Endothelial cell of umbilical vein (primary cell): ENCODE data around the gene STK10. TPM values are rescaled to one million over a fixed set of nuclear protein-coding genes. Genes with fewer than 3 reads are reported as not detected.

Experiments used
- BruUV-seq: library from RNA; stranded (reverse); fragments of 400-500 nt; replicated peaks from 2 replicates; lab custom pipeline; 2021; lab: Mats Ljungman, UMichigan
- CTCF ChIA-PET: fragments of 300-600, 350-600 bp; sonication (Branson Sonifier 250); formaldehyde crosslinking; loops from one replicate; lab custom pipeline; 2021; ENCODE audit warnings: antibody characterized with exemption, inconsistent platforms; lab: Charles Lee
- POLR2A ChIA-PET: fragments of 300-600, 350-600 bp; sonication (Branson Sonifier 250); formaldehyde crosslinking; loops from one replicate; lab custom pipeline; 2021; ENCODE audit warnings: antibody characterized with exemption, inconsistent platforms; lab: Charles Lee
- DNase-seq: peaks from one replicate; pipeline ENCODE4 v3.0.0-alpha.2; 2011; ENCODE audit warnings: low read depth, low spot score
- FAIRE-seq: peaks from 2 replicates; lab custom pipeline; 2011; peaks lifted over from hg19 to GRCh38; lab: Jason Lieb, UNC
- H2AFZ ChIP-seq: 2 replicates; pipeline ENCODE4 v1.6.0; 2012; ENCODE audit warnings: low read depth, low read length, control low read depth, inconsistent platforms
- H3K27ac ChIP-seq: 2 replicates; pipeline ENCODE4 v1.5.1; 2011; ENCODE audit warnings: low read depth, mild to moderate bottlenecking, control low read depth, low read length, moderate library complexity; ENCODE audit not compliant: insufficient read depth
- H3K27me3 ChIP-seq, 2 experiments: 2 replicates each; pipeline versions ENCODE4 v1.6.0 to v1.6.1; 2011; ENCODE audit warnings: low read length in 2 of 2, mixed read lengths in 1 of 2; ENCODE audit not compliant: control insufficient read depth in 2 of 2, insufficient read depth in 2 of 2
- H3K36me3 ChIP-seq, 2 experiments: 2 replicates in 1 of 2; 3 replicates in 1 of 2; pipeline ENCODE4 v1.5.1; 2011; ENCODE audit warnings: low read length in 2 of 2, mild to moderate bottlenecking in 1 of 2, moderate library complexity in 1 of 2; ENCODE audit not compliant: control insufficient read depth in 2 of 2, insufficient read depth in 2 of 2; ENCODE audit errors: extremely low read depth in 1 of 2
- H3K4me1 ChIP-seq: 3 replicates; pipeline ENCODE4 v1.5.1; 2011; ENCODE audit warnings: mild to moderate bottlenecking, low read length; ENCODE audit not compliant: control insufficient read depth, insufficient read depth; ENCODE audit errors: extremely low read depth
- H3K4me2 ChIP-seq: 2 replicates; pipeline ENCODE4 v1.6.1; 2011; ENCODE audit warnings: low read length, control low read depth, mixed read lengths; ENCODE audit not compliant: insufficient read depth
- H3K4me3 ChIP-seq, 3 experiments: fragments of 200-600 bp in 1 of 3; sonication (generic), shearing (Covaris generic) in 1 of 3; replicated peaks in 1 of 3; 2 replicates each; pipeline ENCODE4 v1.5.1; 2011 to 2016; ENCODE audit warnings: control low read depth in 3 of 3, low read length in 3 of 3, mild to moderate bottlenecking in 2 of 3, inconsistent platforms in 1 of 3, low read depth in 1 of 3, moderate library complexity in 1 of 3; ENCODE audit not compliant: insufficient read depth in 1 of 3
- H3K79me2 ChIP-seq: 2 replicates; pipeline ENCODE4 v1.6.0; 2012; ENCODE audit warnings: low read length, inconsistent platforms; ENCODE audit not compliant: control insufficient read depth, insufficient read depth
- H3K9ac ChIP-seq: replicated peaks from 2 replicates; pipeline ENCODE3; 2011; ENCODE audit warnings: low read length, control low read depth; ENCODE audit not compliant: insufficient read depth; ENCODE audit errors: extremely low read depth
- H3K9me1 ChIP-seq: replicated peaks from 3 replicates; pipeline ENCODE4 v1.6.0; 2011; ENCODE audit warnings: mild to moderate bottlenecking, low read length; ENCODE audit not compliant: control insufficient read depth, insufficient read depth; ENCODE audit errors: extremely low read depth
- H3K9me3 ChIP-seq: replicated peaks from 2 replicates; pipeline ENCODE4 v1.5.1; 2012; ENCODE audit warnings: low read length, inconsistent platforms; ENCODE audit not compliant: control insufficient read depth, insufficient read depth
- H4K20me1 ChIP-seq: replicated peaks from 2 replicates; pipeline ENCODE3; 2011; ENCODE audit warnings: mild to moderate bottlenecking, low read length; ENCODE audit not compliant: control insufficient read depth, insufficient read depth; ENCODE audit errors: extremely low read depth
- CTCF ChIP-seq, 2 donors: IDR thresholded peaks; 1 replicate in 1 of 2; 2 replicates in 1 of 2; pipeline ENCODE4 v1.5.1; 2011; ENCODE audit warnings: low read length in 2 of 2, mild to moderate bottlenecking in 2 of 2, moderate library complexity in 2 of 2, control low read depth in 1 of 2, inconsistent platforms in 1 of 2, low read depth in 1 of 2; ENCODE audit not compliant: insufficient read depth in 1 of 2; ENCODE audit errors: extremely low read depth in 1 of 2
- EZH2 ChIP-seq: IDR thresholded peaks from 2 replicates; pipeline ENCODE4 v1.6.1; 2012; ENCODE audit warnings: borderline replicate concordance, low read depth, mild to moderate bottlenecking, moderate library complexity, low read length, inconsistent platforms; ENCODE audit not compliant: severe bottlenecking
- GATA2 ChIP-seq: IDR thresholded peaks from 2 replicates; pipeline ENCODE4 v1.7.0; 2011; ENCODE audit warnings: low read depth, mild to moderate bottlenecking, moderate library complexity, mixed read lengths, low read length; ENCODE audit not compliant: insufficient read length, insufficient read depth
- JUN ChIP-seq: IDR thresholded peaks from 2 replicates; pipeline ENCODE4 v1.6.1; 2011; ENCODE audit warnings: borderline replicate concordance, low read depth; ENCODE audit not compliant: insufficient read length, insufficient read depth
- MAX ChIP-seq: IDR thresholded peaks from 2 replicates; pipeline ENCODE4 v1.6.1; 2011; ENCODE audit not compliant: insufficient read depth, insufficient read length
- MYC ChIP-seq: IDR thresholded peaks from one replicate; pipeline ENCODE4 v1.6.1; 2011; ENCODE audit warnings: mild to moderate bottlenecking, low read depth, low read length
- POLR2A ChIP-seq: IDR thresholded peaks from 2 replicates; pipeline ENCODE4 v1.6.1; 2012; ENCODE audit warnings: low read depth, mild to moderate bottlenecking, control low read depth, low read length
- dilution Hi-C: fragments of 300-500 bp; cut with MboI; formaldehyde crosslinking; loops from one replicate; pipeline ENCODE4 v1.15.0; 2019; ENCODE audit warnings: low sequenced_read_pairs; ENCODE audit not compliant: extremely low pct_ligation_motif_present
- intact Hi-C: fragments of 100-400 bp; cut with micrococcal nuclease; formaldehyde crosslinking; loops from one replicate; pipeline ENCODE4 v1.10.0; 2022
- polyA plus RNA-seq, 4 experiments: library from polyadenylated mRNA; depleted of rRNA in 3 of 4; stranded (reverse) in 3 of 4; unstranded in 1 of 4; fragments of >200 nt; gene quantifications; 2 replicates each; pipeline versions ENCODE4 v1.2.1 to v1.2.3, GENCODE V29; 2011 to 2012; ENCODE audit warnings: missing spikeins in 1 of 4
- total RNA-seq: library from RNA; stranded (reverse); gene quantifications from 2 replicates; pipeline ENCODE4 v1.2.3, GENCODE V29; 2021

STK10 gene
- total and polyA plus RNA-seq, 2 donors (not counting 3 experiments of a cell fraction or from before 2014, with no cell fraction given): 16.9 to 47.2 TPM

DNA sequence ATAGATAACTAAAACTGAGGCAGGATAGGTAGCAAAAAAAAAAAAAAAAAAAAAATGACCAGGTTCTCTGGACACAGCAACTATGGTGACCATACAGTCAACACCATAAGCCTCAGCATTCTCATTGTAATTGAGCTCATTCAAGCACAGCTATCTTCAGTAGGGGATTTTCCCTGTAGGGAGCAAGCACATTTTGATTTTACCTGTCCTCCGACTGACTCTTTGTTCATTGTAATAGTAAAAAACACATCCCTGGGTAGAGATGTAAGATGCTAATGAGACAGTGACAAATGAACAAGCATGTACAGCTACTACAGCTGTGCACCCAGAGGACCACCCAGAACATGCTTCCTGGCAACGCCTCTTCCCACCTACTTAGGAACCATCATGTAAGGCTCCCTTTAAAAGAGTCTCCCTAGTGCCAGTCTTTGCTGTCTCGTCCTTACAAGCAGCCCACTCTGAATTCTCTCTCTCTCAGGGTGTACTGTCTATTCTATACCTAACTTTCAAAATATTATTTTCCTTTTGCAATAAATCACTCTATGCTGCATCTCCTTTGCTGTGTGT lies 116.6 kb downstream of the STK10 start:
- no peaks in the 10 kb centered on the region for H3K9me1 ChIP-seq
- no peak overlapping the region for H3K4me3 ChIP-seq
- dilution Hi-C loops (no loop called here), intact Hi-C loops (no loop called here)
- H3K9me3 ChIP-seq: no peaks in the 10 kb centered on the region
- H3K4me1 ChIP-seq: no peaks in the 10 kb centered on the region
- no peak overlapping the region for H2AFZ ChIP-seq
- no peak for TF ChIP-seq JUN
- no peak for TF ChIP-seq CTCF (IDR thresholded peaks at IDR 0.05; ENCODE audit: extremely low read depth in 1 of 2, insufficient read depth in 1 of 2, low read depth in 1 of 2, low read length in 2 of 2)
- TF ChIP-seq MYC: no peak
- H3K27ac ChIP-seq: no peak overlapping the region
- no peak overlapping the region for H3K9ac ChIP-seq
- ChIA-PET CTCF (interaction anchor here (0.6 to 2.6 kb wide), 5 partner anchors 10 to 160 kb away, joined by 3 to 14 read pairs (median 3); no protein-coding TSS in a partner anchor), POLR2A (interaction anchor here (0.6 to 0.7 kb wide), 2 partner anchors 233 to 300 kb away, joined by 3 to 8 read pairs; no protein-coding TSS in a partner anchor)
- FAIRE-seq (no peak), DNase-seq (no peak)
- H4K20me1 ChIP-seq: no peaks in the 10 kb centered on the region
- no peaks in the 10 kb centered on the region for H3K36me3 ChIP-seq
- no peak overlapping the region for H3K4me2 ChIP-seq
- H3K27me3 ChIP-seq: no peaks in the 10 kb centered on the region
- BruUV-seq: no TSS peak
- H3K79me2 ChIP-seq: no peaks in the 10 kb centered on the region

DNA sequence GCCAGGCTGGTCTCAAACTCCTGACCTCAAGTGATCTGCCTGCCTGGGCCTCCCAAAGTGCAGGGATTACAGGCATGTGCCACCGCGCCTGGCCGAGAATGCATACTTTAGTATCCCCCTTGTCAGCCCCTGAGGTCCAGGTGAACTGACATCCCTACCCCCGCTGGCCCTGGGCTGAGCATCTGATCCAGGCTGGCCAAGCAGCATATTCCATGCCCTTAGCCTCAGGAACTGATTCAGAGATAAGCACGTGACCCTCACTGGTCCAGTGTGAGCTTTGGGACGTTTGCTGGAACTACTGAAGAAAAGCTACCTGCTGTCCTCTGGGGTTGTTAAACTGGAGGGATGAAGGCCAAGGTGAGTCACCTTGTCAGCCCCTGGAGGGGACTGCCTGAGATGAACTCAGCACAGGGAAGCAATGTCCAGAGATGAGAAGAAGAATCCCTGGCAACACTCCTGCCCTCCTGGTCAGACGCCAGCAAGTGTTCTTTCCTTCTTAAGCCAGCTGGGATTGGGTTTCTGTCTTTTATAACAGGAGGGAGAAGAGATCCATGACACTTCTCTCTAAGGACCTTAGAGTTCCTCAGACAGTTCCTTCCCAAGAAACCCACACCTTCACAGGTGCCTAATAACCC lies 122.5 kb downstream of the STK10 start:
- peaks cover 0 to 12% of the 10 kb centered on the region in 2 experiments for H3K36me3 ChIP-seq
- no peaks in the 10 kb centered on the region for H3K27me3 ChIP-seq
- H4K20me1 ChIP-seq: no peaks in the 10 kb centered on the region
- no peak overlapping the region for H3K4me3 ChIP-seq
- no peak overlapping the region for H3K9ac ChIP-seq
- no peak overlapping the region for H3K4me2 ChIP-seq
- H3K9me3 ChIP-seq: no peaks in the 10 kb centered on the region
- ChIA-PET CTCF (interaction anchor here (0.8 to 4.1 kb wide), 5 partner anchors 8 to 153 kb away, joined by 3 to 19 read pairs (median 3); partner anchors contain the start of gene STK10), POLR2A (no interaction called here)
- no peaks in the 10 kb centered on the region for H3K4me1 ChIP-seq
- dilution Hi-C loops: no loop called here
- H3K27ac ChIP-seq: no peak overlapping the region
- no peak for TF ChIP-seq MYC
- no peak for TF ChIP-seq MAX
- TF ChIP-seq CTCF (IDR thresholded peaks at IDR 0.05; ENCODE audit: extremely low read depth in 1 of 2, insufficient read depth in 1 of 2, low read depth in 1 of 2, low read length in 2 of 2): no peak
- TF ChIP-seq JUN: no peak
- no peak for TF ChIP-seq GATA2
- TF ChIP-seq EZH2: no peak
- TF ChIP-seq POLR2A: no peak
- no peak for DNase-seq
- no peaks in the 10 kb centered on the region for H3K79me2 ChIP-seq
- no peaks in the 10 kb centered on the region for H3K9me1 ChIP-seq
- intact Hi-C loops: no loop called here
- no peak for FAIRE-seq
- no peak overlapping the region for H2AFZ ChIP-seq
- BruUV-seq: no TSS peak
